Breast epithelium (tissue), 3 donors: Measurements from ENCODE around the gene PPP1R1B.

Experiments used
- POLR2A ChIP-seq: fragments of 450-650 bp; IDR thresholded peaks from one replicate; pipeline ENCODE4 v1.6.1; 2016; ENCODE audit warnings: antibody characterized with exemption, mild to moderate bottlenecking, moderate library complexity
- TF ChIP-seq, protein P1 (sequence below), 3 donors: fragments of 450-650 bp; IDR thresholded peaks; one replicate each; pipeline ENCODE4 v1.5.1; 2016 to 2017; ENCODE audit warnings: antibody characterized with exemption in 3 of 3, mild to moderate bottlenecking in 3 of 3, moderate library complexity in 3 of 3

DNA sequence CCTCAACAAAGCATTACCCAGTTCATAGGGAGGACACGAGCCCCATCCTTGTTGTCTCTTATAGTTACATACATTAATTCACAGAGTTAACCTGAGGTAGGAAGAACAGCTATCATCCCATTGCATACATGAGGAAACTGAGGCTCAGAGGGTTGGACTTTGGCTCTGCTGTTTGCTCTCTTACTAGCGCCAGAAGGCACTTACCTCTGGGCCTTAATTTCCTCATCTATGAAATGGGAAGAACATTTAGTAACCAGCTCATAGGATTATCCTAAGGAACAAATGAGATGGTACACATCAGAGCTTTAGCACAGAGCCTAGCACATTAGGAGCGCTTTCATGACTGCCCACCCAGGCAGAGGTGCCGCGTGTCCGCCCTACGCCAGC is 46.7 kb upstream of the PPP1R1B start:
- TF ChIP-seq, protein P1, sequence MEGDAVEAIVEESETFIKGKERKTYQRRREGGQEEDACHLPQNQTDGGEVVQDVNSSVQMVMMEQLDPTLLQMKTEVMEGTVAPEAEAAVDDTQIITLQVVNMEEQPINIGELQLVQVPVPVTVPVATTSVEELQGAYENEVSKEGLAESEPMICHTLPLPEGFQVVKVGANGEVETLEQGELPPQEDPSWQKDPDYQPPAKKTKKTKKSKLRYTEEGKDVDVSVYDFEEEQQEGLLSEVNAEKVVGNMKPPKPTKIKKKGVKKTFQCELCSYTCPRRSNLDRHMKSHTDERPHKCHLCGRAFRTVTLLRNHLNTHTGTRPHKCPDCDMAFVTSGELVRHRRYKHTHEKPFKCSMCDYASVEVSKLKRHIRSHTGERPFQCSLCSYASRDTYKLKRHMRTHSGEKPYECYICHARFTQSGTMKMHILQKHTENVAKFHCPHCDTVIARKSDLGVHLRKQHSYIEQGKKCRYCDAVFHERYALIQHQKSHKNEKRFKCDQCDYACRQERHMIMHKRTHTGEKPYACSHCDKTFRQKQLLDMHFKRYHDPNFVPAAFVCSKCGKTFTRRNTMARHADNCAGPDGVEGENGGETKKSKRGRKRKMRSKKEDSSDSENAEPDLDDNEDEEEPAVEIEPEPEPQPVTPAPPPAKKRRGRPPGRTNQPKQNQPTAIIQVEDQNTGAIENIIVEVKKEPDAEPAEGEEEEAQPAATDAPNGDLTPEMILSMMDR (IDR thresholded peaks at IDR 0.05) = no peak
- no peak for TF ChIP-seq POLR2A
